GM23338 (cell line): ENCODE data around the gene PTP4A2. TPM values are rescaled to one million over a fixed set of nuclear protein-coding genes. Genes with fewer than 3 reads are reported as not detected.

Experiments
- ATAC-seq: fragments of 200-7000 bp; cut with Tn5 transposase; 3 replicates; pipeline ENCODE4 v1.9.1; 2020
- DNase-seq: peaks from one replicate; pipeline ENCODE4 v3.0.0-alpha.2; 2015; ENCODE audit warnings: low spot score
- H2AFZ ChIP-seq: fragments of 200-600 bp; sonication (generic); 2 replicates; pipeline ENCODE4 v1.8.0; 2016; ENCODE audit warnings: antibody characterized with exemption, mild to moderate bottlenecking, moderate library complexity
- H3F3A ChIP-seq: fragments of 200-600 bp; sonication (generic); replicated peaks from 2 replicates; pipeline ENCODE4 v1.8.0; 2017; ENCODE audit warnings: antibody characterized with exemption, mixed run types, low read depth
- H3K27ac ChIP-seq: fragments of 200-600 bp; sonication (generic); 2 replicates; pipeline ENCODE4 v1.6.1; 2016; ENCODE audit warnings: low read depth
- H3K27me3 ChIP-seq: fragments of 200-600 bp; sonication (generic); 2 replicates; pipeline ENCODE4 v1.8.0; 2016; ENCODE audit warnings: mild to moderate bottlenecking, mixed run types, moderate library complexity; ENCODE audit not compliant: insufficient read depth
- H3K36me3 ChIP-seq: fragments of 200-600 bp; sonication (generic); 2 replicates; pipeline ENCODE4 v1.8.0; 2016; ENCODE audit warnings: mild to moderate bottlenecking; ENCODE audit not compliant: insufficient read depth
- H3K4me1 ChIP-seq: fragments of 200-600 bp; sonication (generic); 2 replicates; pipeline ENCODE4 v1.8.0; 2016; ENCODE audit warnings: mild to moderate bottlenecking, moderate library complexity; ENCODE audit not compliant: insufficient read depth
- H3K4me2 ChIP-seq: fragments of 200-600 bp; sonication (generic); 2 replicates; pipeline ENCODE4 v1.7.1; 2017; ENCODE audit warnings: mixed run types
- H3K4me3 ChIP-seq: fragments of 200-600 bp; sonication (generic); 2 replicates; pipeline ENCODE4 v1.6.1; 2016; ENCODE audit warnings: mixed run types
- H3K79me2 ChIP-seq: fragments of 200-600 bp; sonication (generic); replicated peaks from 2 replicates; pipeline ENCODE4 v1.8.0; 2017; ENCODE audit warnings: mild to moderate bottlenecking; ENCODE audit not compliant: insufficient read depth
- H3K9me2 ChIP-seq: fragments of 200-600 bp; sonication (generic); 2 replicates; pipeline ENCODE4 v1.8.0; 2017; ENCODE audit not compliant: insufficient read depth
- H4K20me1 ChIP-seq: fragments of 200-600 bp; sonication (generic); replicated peaks from 2 replicates; pipeline ENCODE4 v1.8.0; 2017; ENCODE audit warnings: mild to moderate bottlenecking; ENCODE audit not compliant: insufficient read depth
- H3K27ac Mint-ChIP-seq: 2 replicates; pipeline ENCODE4 v1.8.0; 2020; ENCODE audit warnings: inconsistent platforms, mild to moderate bottlenecking, moderate library complexity, mixed read lengths
- H3K27me3 Mint-ChIP-seq: 3 replicates; pipeline ENCODE4 v1.8.0; 2022; ENCODE audit warnings: low read depth, mild to moderate bottlenecking, moderate library complexity, mixed read lengths, inconsistent platforms; ENCODE audit not compliant: insufficient read depth, poor library complexity
- H3K36me3 Mint-ChIP-seq: 3 replicates; pipeline ENCODE4 v1.8.0; 2021; ENCODE audit warnings: low read depth, mild to moderate bottlenecking, inconsistent platforms, moderate library complexity, mixed read lengths
- H3K4me1 Mint-ChIP-seq: 3 replicates; pipeline ENCODE4 v1.8.0; 2020; ENCODE audit warnings: mild to moderate bottlenecking, inconsistent platforms, mixed read lengths
- H3K4me3 Mint-ChIP-seq: 3 replicates; pipeline ENCODE4 v1.8.0; 2021; ENCODE audit warnings: moderate library complexity, mild to moderate bottlenecking, inconsistent platforms, mixed read lengths
- H3K9me3 Mint-ChIP-seq: 3 replicates; pipeline ENCODE4 v1.8.0; 2020; ENCODE audit warnings: moderate library complexity, mild to moderate bottlenecking, inconsistent platforms, mixed read lengths
- CREB1 ChIP-seq: fragments of 250-450 bp; sonication (Bioruptor Pico); IDR thresholded peaks from 2 replicates; pipeline ENCODE4 v1.5.0; 2020; ENCODE audit warnings: low read depth, mild to moderate bottlenecking, moderate library complexity
- ETS1 ChIP-seq: IDR thresholded peaks from 2 replicates; pipeline ENCODE4 v1.6.1; 2016; ENCODE audit warnings: antibody characterized with exemption
- JUNB ChIP-seq: IDR thresholded peaks from one replicate; pipeline ENCODE4 v1.6.1; 2016; ENCODE audit warnings: antibody characterized with exemption; ENCODE audit not compliant: unreplicated experiment
- NANOG ChIP-seq: IDR thresholded peaks from 2 replicates; pipeline ENCODE4 v1.6.1; 2016; ENCODE audit warnings: antibody characterized with exemption, borderline replicate concordance
- STAT1 ChIP-seq: IDR thresholded peaks from one replicate; pipeline ENCODE4 v1.6.1; 2016; ENCODE audit warnings: antibody characterized with exemption; ENCODE audit not compliant: unreplicated experiment
- ZNF114 ChIP-seq: fragments of 250-450 bp; sonication (Bioruptor Pico); IDR thresholded peaks from 2 replicates; pipeline ENCODE4 v1.5.0; 2020; ENCODE audit warnings: mild to moderate bottlenecking, moderate library complexity
- ZNF331 ChIP-seq: fragments of 250-450 bp; sonication (Bioruptor Pico); IDR thresholded peaks from 2 replicates; pipeline ENCODE4 v1.5.0; 2020; ENCODE audit warnings: low read depth, mild to moderate bottlenecking, moderate library complexity
- polyA plus RNA-seq: library from polyadenylated mRNA; unstranded; fragments of >200 nt; fragmentation: Nextera tagmentation; extraction: Ambion mirVana; gene quantifications from 2 replicates; pipeline ENCODE4 v1.2.1, GENCODE V29; 2016
- total RNA-seq: library from RNA; depleted of rRNA; stranded (reverse); fragments of >200 nt; shearing (Covaris generic); gene quantifications from 2 replicates; pipeline ENCODE4 v1.2.3, GENCODE V29; 2014
- TF ChIP-seq, protein P1 (sequence below): fragments of 250-450 bp; sonication (Bioruptor Pico); IDR thresholded peaks from 2 replicates; pipeline ENCODE4 v1.5.0; 2020; ENCODE audit warnings: mild to moderate bottlenecking, moderate library complexity

The PTP4A2 gene
- total and polyA plus RNA-seq, 2 experiments from 2014 or later = 153 to 260 TPM

DNA sequence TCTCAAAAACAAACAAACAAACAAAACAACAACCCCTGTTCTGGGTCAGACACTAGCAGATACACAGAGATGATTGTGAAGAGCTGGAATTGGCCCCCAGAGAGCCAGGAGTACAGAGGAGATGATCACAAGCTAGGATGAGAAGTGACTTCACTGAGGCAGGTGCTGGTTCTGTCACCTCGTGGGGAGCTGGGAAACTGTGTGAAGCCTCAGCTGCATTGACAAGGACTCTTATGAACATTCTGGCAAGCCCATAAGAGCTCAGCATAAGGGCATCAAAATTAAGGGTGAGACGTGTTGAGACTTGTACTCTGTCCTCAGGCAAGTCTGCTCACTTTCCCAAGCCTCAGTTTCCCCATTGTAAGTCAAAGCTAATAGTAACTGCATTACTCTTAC, 14.7 kb upstream of the PTP4A2 start:
- Histone ChIP-seq H3K4me3 (no peak overlapping the region), H3K36me3 (no peaks in the 10 kb centered on the region), H3F3A (no peaks in the 10 kb centered on the region), H4K20me1 (no peaks in the 10 kb centered on the region), H3K27me3 (no peaks in the 10 kb centered on the region), H3K4me1 (peaks cover 17% of the 10 kb centered on the region), H3K79me2 (no peaks in the 10 kb centered on the region), H3K4me2 (no peak overlapping the region), H2AFZ (no peak overlapping the region; the same call in 1 of the 2 replicates), H3K27ac (no peak overlapping the region), H3K9me2 (no peaks in the 10 kb centered on the region)
- H3K36me3 Mint-ChIP-seq = no peaks in the 10 kb centered on the region
- ATAC-seq = no peak
- no peaks in the 10 kb centered on the region for H3K9me3 Mint-ChIP-seq
- peaks cover 37% of the 10 kb centered on the region for H3K4me1 Mint-ChIP-seq
- no peak for DNase-seq
- H3K27ac Mint-ChIP-seq = no peak overlapping the region
- TF ChIP-seq ZNF114 (CRISPR knock-in tag) (no peak), ETS1 (no peak), CREB1 (CRISPR knock-in tag) (no peak), STAT1 (no peak), NANOG (no peak), ZNF331 (CRISPR knock-in tag) (no peak), JUNB (no peak)
- TF ChIP-seq, protein P1, sequence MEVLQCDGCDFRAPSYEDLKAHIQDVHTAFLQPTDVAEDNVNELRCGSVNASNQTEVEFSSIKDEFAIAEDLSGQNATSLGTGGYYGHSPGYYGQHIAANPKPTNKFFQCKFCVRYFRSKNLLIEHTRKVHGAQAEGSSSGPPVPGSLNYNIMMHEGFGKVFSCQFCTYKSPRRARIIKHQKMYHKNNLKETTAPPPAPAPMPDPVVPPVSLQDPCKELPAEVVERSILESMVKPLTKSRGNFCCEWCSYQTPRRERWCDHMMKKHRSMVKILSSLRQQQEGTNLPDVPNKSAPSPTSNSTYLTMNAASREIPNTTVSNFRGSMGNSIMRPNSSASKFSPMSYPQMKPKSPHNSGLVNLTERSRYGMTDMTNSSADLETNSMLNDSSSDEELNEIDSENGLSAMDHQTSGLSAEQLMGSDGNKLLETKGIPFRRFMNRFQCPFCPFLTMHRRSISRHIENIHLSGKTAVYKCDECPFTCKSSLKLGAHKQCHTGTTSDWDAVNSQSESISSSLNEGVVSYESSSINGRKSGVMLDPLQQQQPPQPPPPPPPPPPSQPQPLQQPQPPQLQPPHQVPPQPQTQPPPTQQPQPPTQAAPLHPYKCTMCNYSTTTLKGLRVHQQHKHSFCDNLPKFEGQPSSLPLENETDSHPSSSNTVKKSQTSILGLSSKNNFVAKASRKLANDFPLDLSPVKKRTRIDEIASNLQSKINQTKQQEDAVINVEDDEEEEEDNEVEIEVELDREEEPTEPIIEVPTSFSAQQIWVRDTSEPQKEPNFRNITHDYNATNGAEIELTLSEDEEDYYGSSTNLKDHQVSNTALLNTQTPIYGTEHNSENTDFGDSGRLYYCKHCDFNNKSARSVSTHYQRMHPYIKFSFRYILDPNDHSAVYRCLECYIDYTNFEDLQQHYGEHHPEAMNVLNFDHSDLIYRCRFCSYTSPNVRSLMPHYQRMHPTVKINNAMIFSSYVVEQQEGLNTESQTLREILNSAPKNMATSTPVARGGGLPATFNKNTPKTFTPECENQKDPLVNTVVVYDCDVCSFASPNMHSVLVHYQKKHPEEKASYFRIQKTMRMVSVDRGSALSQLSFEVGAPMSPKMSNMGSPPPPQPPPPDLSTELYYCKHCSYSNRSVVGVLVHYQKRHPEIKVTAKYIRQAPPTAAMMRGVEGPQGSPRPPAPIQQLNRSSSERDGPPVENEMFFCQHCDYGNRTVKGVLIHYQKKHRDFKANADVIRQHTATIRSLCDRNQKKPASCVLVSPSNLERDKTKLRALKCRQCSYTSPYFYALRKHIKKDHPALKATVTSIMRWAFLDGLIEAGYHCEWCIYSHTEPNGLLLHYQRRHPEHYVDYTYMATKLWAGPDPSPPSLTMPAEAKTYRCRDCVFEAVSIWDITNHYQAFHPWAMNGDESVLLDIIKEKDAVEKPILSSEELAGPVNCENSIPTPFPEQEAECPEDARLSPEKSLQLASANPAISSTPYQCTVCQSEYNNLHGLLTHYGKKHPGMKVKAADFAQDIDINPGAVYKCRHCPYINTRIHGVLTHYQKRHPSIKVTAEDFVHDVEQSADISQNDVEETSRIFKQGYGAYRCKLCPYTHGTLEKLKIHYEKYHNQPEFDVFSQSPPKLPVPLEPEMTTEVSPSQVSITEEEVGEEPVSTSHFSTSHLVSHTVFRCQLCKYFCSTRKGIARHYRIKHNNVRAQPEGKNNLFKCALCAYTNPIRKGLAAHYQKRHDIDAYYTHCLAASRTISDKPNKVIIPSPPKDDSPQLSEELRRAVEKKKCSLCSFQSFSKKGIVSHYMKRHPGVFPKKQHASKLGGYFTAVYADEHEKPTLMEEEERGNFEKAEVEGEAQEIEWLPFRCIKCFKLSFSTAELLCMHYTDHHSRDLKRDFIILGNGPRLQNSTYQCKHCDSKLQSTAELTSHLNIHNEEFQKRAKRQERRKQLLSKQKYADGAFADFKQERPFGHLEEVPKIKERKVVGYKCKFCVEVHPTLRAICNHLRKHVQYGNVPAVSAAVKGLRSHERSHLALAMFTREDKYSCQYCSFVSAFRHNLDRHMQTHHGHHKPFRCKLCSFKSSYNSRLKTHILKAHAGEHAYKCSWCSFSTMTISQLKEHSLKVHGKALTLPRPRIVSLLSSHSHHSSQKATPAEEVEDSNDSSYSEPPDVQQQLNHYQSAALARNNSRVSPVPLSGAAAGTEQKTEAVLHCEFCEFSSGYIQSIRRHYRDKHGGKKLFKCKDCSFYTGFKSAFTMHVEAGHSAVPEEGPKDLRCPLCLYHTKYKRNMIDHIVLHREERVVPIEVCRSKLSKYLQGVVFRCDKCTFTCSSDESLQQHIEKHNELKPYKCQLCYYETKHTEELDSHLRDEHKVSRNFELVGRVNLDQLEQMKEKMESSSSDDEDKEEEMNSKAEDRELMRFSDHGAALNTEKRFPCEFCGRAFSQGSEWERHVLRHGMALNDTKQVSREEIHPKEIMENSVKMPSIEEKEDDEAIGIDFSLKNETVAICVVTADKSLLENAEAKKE (CRISPR knock-in tag) = no peak
- no peaks in the 10 kb centered on the region for H3K27me3 Mint-ChIP-seq
- no peak overlapping the region for H3K4me3 Mint-ChIP-seq
